Measurements from ENCODE around the gene KY. TPM values are rescaled to one million over a fixed set of nuclear protein-coding genes. Genes with fewer than 3 reads are reported as not detected.

Gene KY
- polyA plus RNA-seq, 2 of the 4 experiments (the other 2 are of a cell fraction): 0.04 to 0.05 TPM

GRCh38 chr3:134687642-134688041, 36.8 kb upstream of the KY start:
- no peak for FAIRE-seq
- H3K4me2 ChIP-seq: no peak overlapping the region
- no peak overlapping the region for H3K4me3 ChIP-seq
- H3K9me3 ChIP-seq: no peaks in the 10 kb centered on the region
- no peaks in the 10 kb centered on the region for H3K4me1 ChIP-seq
- no peak for DNase-seq (ENCODE audit: low read depth in 1 of 2, low spot score in 1 of 2)
- POLR2A ChIA-PET: no interaction called here
- CTCF ChIA-PET: no interaction called here
- 97% methylated on average over 2 of the region's 2 CpGs for WGBS (ENCODE audit: missing lambda C conversion rate)
- TF ChIP-seq BCL3 (IDR thresholded peaks at IDR 0.05): no peak
- TF ChIP-seq JUN (IDR thresholded peaks at IDR 0.05): no peak
- no peak for TF ChIP-seq MAFK (IDR thresholded peaks at IDR 0.05; ENCODE audit: partially characterized antibody)
- no peak for TF ChIP-seq EP300 (IDR thresholded peaks at IDR 0.05)
- no peak for TF ChIP-seq CEBPB (IDR thresholded peaks at IDR 0.05)
- TF ChIP-seq BHLHE40 (IDR thresholded peaks at IDR 0.05; ENCODE audit: low read depth, low read length): no peak
- no peak for TF ChIP-seq KDM5A (IDR thresholded peaks at IDR 0.05)
- TF ChIP-seq MAX (IDR thresholded peaks at IDR 0.05): no peak
- no peak for TF ChIP-seq SREBF2 (IDR thresholded peaks at IDR 0.05)
- TF ChIP-seq CHD2 (IDR thresholded peaks at IDR 0.05; ENCODE audit: low read length, partially characterized antibody): no peak
- no peak for TF ChIP-seq HOXA7 (CRISPR knock-in tag; IDR thresholded peaks at IDR 0.05)
- no peak for TF ChIP-seq FOSB (CRISPR knock-in tag; IDR thresholded peaks at IDR 0.05)
- TF ChIP-seq NR3C1 (IDR thresholded peaks at IDR 0.05): no peak
- no peak for TF ChIP-seq NPAS2 (CRISPR knock-in tag; IDR thresholded peaks at IDR 0.05; ENCODE audit: borderline replicate concordance)
- no peak for TF ChIP-seq MAZ (IDR thresholded peaks at IDR 0.05; ENCODE audit: borderline replicate concordance, low read depth, low read length)
- TF ChIP-seq ZFP36 (IDR thresholded peaks at IDR 0.05; ENCODE audit: borderline replicate concordance, partially characterized antibody): no peak
- ATAC-seq: no peak
- no peak overlapping the region for H3K27ac ChIP-seq

GRCh38 chr3:134685929-134686802, 35.3 kb upstream of the KY start:
- no peak overlapping the region for H3K4me2 ChIP-seq
- FAIRE-seq: no peak
- H3K27ac ChIP-seq: no peak overlapping the region
- POLR2A ChIA-PET: no interaction called here
- no peak; a peak in 1 of 6 replicates for ATAC-seq
- H3K4me3 ChIP-seq: no peak overlapping the region
- TF ChIP-seq ATOH8 (CRISPR knock-in tag; IDR thresholded peaks at IDR 0.05; ENCODE audit: low read depth) (no peak), E2F6 (IDR thresholded peaks at IDR 0.05; ENCODE audit: borderline replicate concordance, low read depth) (no peak), CHD2 (IDR thresholded peaks at IDR 0.05; ENCODE audit: low read length, partially characterized antibody) (no peak), POLR2AphosphoS2 (conservative IDR thresholded peaks at IDR 0.05; ENCODE audit: low read length) (no peak)
- no peaks in the 10 kb centered on the region for H3K9me3 ChIP-seq
- H3K4me1 ChIP-seq: no peaks in the 10 kb centered on the region
- DNase-seq (ENCODE audit: low read depth in 1 of 2, low spot score in 1 of 2): no peak
- WGBS (ENCODE audit: missing lambda C conversion rate): 38% methylated on average over 7 of the region's 7 CpGs
- CTCF ChIA-PET: no interaction called here

- FAIRE-seq (no peak), DNase-seq (ENCODE audit: low read depth in 1 of 2, low spot score in 1 of 2) (no peak), ATAC-seq (no peak; a peak in 1 of 6 replicates)
- Histone ChIP-seq H3K4me1 (no peaks in the 10 kb centered on the region), H3K4me2 (no peak overlapping the region), H3K4me3 (no peak overlapping the region), H3K27ac (no peak overlapping the region), H3K9me3 (no peaks in the 10 kb centered on the region)
- ChIA-PET CTCF (interaction anchor here (1.3 kb wide), 1 partner anchor 81 kb away, joined by 3 read pairs; no protein-coding TSS in a partner anchor), POLR2A (no interaction called here)
- 22% methylated on average over 7 of the region's 7 CpGs for WGBS (ENCODE audit: missing lambda C conversion rate)
- TF ChIP-seq HOXB13 (CRISPR knock-in tag; IDR thresholded peaks at IDR 0.05; ENCODE audit: low read depth) (no peak), ATOH8 (CRISPR knock-in tag; IDR thresholded peaks at IDR 0.05; ENCODE audit: low read depth) (no peak), BCL3 (IDR thresholded peaks at IDR 0.05) (no peak), CBX8 (IDR thresholded peaks at IDR 0.05) (no peak), ZSCAN20 (CRISPR knock-in tag; IDR thresholded peaks at IDR 0.05) (no peak), USF2 (IDR thresholded peaks at IDR 0.05) (no peak), NR3C1 (IDR thresholded peaks at IDR 0.05) (no peak), SREBF2 (IDR thresholded peaks at IDR 0.05) (no peak), CTCF (IDR thresholded peaks at IDR 0.05) (no peak)
Observed at GRCh38 chr3:134682196-134682880, 31.5 kb upstream of the KY start.
